Keratinocyte (primary cell): ENCODE data around the gene DDX54. TPM values are rescaled to one million over a fixed set of nuclear protein-coding genes. Genes with fewer than 3 reads are reported as not detected.

ENCODE experiments used
- DNase-seq: peaks from one replicate; pipeline ENCODE4 v3.0.0-alpha.2; 2011; ENCODE audit warnings: low read depth, missing footprints, low spot score
- FAIRE-seq: peaks from 2 replicates; lab custom pipeline; 2011; peaks lifted over from hg19 to GRCh38; lab: Jason Lieb, UNC
- H2AFZ ChIP-seq: 2 replicates; pipeline ENCODE4 v1.6.0; 2012; ENCODE audit warnings: low read length, control low read depth, inconsistent platforms; ENCODE audit not compliant: control insufficient read depth
- H3K27ac ChIP-seq: 2 replicates; pipeline ENCODE4 v1.5.1; 2011; ENCODE audit warnings: low read length; ENCODE audit not compliant: control insufficient read depth, insufficient read depth
- H3K27me3 ChIP-seq: 3 replicates; pipeline ENCODE4 v1.6.0; 2011; ENCODE audit warnings: low read length; ENCODE audit not compliant: control insufficient read depth, insufficient read depth; ENCODE audit errors: extremely low read depth
- H3K36me3 ChIP-seq, 2 experiments: 2 replicates in 1 of 2; 3 replicates in 1 of 2; pipeline ENCODE4 v1.5.1; 2011; ENCODE audit warnings: low read length in 2 of 2, mild to moderate bottlenecking in 1 of 2; ENCODE audit not compliant: control insufficient read depth in 2 of 2, insufficient read depth in 2 of 2; ENCODE audit errors: extremely low read depth in 1 of 2
- H3K4me1 ChIP-seq: 3 replicates; pipeline ENCODE4 v1.5.1; 2011; ENCODE audit warnings: low read length; ENCODE audit not compliant: control insufficient read depth, insufficient read depth; ENCODE audit errors: extremely low read depth
- H3K4me2 ChIP-seq: 3 replicates; pipeline ENCODE4 v1.6.0; 2011; ENCODE audit warnings: low read depth, low read length; ENCODE audit not compliant: control insufficient read depth, insufficient read depth; ENCODE audit errors: extremely low read depth
- H3K4me3 ChIP-seq, 3 experiments: fragments of 200-600 bp in 1 of 3; sonication (generic) in 1 of 3; 2 replicates in 2 of 3; 3 replicates in 1 of 3; pipeline ENCODE4 v1.5.1; 2011 to 2016; ENCODE audit warnings: low read length in 3 of 3, mild to moderate bottlenecking in 3 of 3, control low read depth in 2 of 3, inconsistent platforms in 1 of 3, low read depth in 1 of 3, mixed read lengths in 1 of 3, mixed run types in 1 of 3, moderate library complexity in 1 of 3; ENCODE audit not compliant: control insufficient read depth in 2 of 3, insufficient read depth in 2 of 3; ENCODE audit errors: extremely low read depth in 1 of 3
- H3K79me2 ChIP-seq: 2 replicates; pipeline ENCODE4 v1.6.0; 2012; ENCODE audit warnings: low read length; ENCODE audit not compliant: control insufficient read depth, insufficient read depth
- H3K9ac ChIP-seq: 3 replicates; pipeline ENCODE4 v1.6.0; 2011; ENCODE audit warnings: low read length; ENCODE audit not compliant: control insufficient read depth, insufficient read depth; ENCODE audit errors: extremely low read depth
- H3K9me1 ChIP-seq: 3 replicates; pipeline ENCODE4 v1.6.0; 2011; ENCODE audit warnings: low read length; ENCODE audit not compliant: control insufficient read depth, insufficient read depth; ENCODE audit errors: extremely low read depth
- H3K9me3 ChIP-seq: 2 replicates; pipeline ENCODE4 v1.5.1; 2012; ENCODE audit warnings: low read depth, low read length; ENCODE audit not compliant: control insufficient read depth
- H4K20me1 ChIP-seq: 3 replicates; pipeline ENCODE4 v1.6.0; 2011; ENCODE audit warnings: low read length; ENCODE audit not compliant: control insufficient read depth, insufficient read depth; ENCODE audit errors: extremely low read depth
- CTCF ChIP-seq, 3 experiments: IDR thresholded peaks in 1 of 3; conservative IDR thresholded peaks in 1 of 3; optimal IDR thresholded peaks in 1 of 3; 2 replicates in 2 of 3; 3 replicates in 1 of 3; pipeline versions ENCODE3 to v1.5.1; 2011; ENCODE audit warnings: low read length in 3 of 3, mild to moderate bottlenecking in 3 of 3, moderate library complexity in 2 of 3, control low read depth in 1 of 3, inconsistent platforms in 1 of 3; ENCODE audit not compliant: insufficient read depth in 2 of 3; ENCODE audit errors: extremely low read depth in 1 of 3
- EZH2 ChIP-seq: IDR thresholded peaks from one replicate; pipeline ENCODE4 v1.6.1; 2012; ENCODE audit warnings: inconsistent platforms, mild to moderate bottlenecking, low read length, moderate library complexity
- dilution Hi-C: fragments of 300-500 bp; cut with MboI; formaldehyde crosslinking; loops from one replicate; pipeline ENCODE4 v1.7.0; 2020; ENCODE audit warnings: low sequenced_read_pairs; ENCODE audit not compliant: extremely low pct_ligation_motif_present
- polyA plus RNA-seq, 5 experiments: library from polyadenylated mRNA; depleted of rRNA in 3 of 5; stranded (reverse) in 3 of 5; stranded (forward) in 1 of 5; unstranded in 1 of 5; fragments of >200 nt; gene quantifications; 1 replicate in 1 of 5; 2 replicates in 3 of 5; 3 replicates in 1 of 5; pipeline versions ENCODE4 v1.2.1 to v1.2.3, GENCODE V29; 2011 to 2012; ENCODE audit warnings: missing spikeins in 2 of 5, low read depth in 1 of 5, low replicate concordance in 1 of 5

The DDX54 gene
- polyA plus RNA-seq, 1 donor (not counting 4 experiments of a cell fraction or from before 2014, with no cell fraction given) = 44.6 TPM

GRCh38 chr12:113170926-113171325 is 14.4 kb downstream of the DDX54 start:
- dilution Hi-C loops = loop anchor here (25.0 kb wide), 1 partner anchor 109 kb away; the partner anchor contains the start of gene DTX1
- Histone ChIP-seq H4K20me1 (no peaks in the 10 kb centered on the region), H2AFZ (no peak overlapping the region), H3K27me3 (no peaks in the 10 kb centered on the region), H3K9ac (no peak overlapping the region), H3K27ac (no peak overlapping the region), H3K4me2 (no peak overlapping the region), H3K36me3 (peaks cover 51 to 52% of the 10 kb centered on the region in 2 experiments), H3K4me3 (no peak overlapping the region), H3K4me1 (no peaks in the 10 kb centered on the region), H3K9me3 (no peaks in the 10 kb centered on the region), H3K9me1 (no peaks in the 10 kb centered on the region), H3K79me2 (no peaks in the 10 kb centered on the region)
- no peak for TF ChIP-seq EZH2
- no peak for DNase-seq
- FAIRE-seq = no peak

- Histone ChIP-seq H3K36me3 (peaks cover 52 to 54% of the 10 kb centered on the region in 2 experiments), H4K20me1 (no peaks in the 10 kb centered on the region)
Measured at GRCh38 chr12:113170457-113170856, 14.8 kb downstream of the DDX54 start.

More at GRCh38 chr12:113170457-113170856, 14.8 kb downstream of the DDX54 start:
- dilution Hi-C loops = loop anchor here (25.0 kb wide), 1 partner anchor 108 kb away; the partner anchor contains the start of gene DTX1
- no peak for FAIRE-seq
- H3K4me3 ChIP-seq = no peak overlapping the region
- no peak overlapping the region for H3K9ac ChIP-seq
- H3K9me1 ChIP-seq = no peaks in the 10 kb centered on the region
- H3K27me3 ChIP-seq = no peaks in the 10 kb centered on the region
- H3K27ac ChIP-seq = no peak overlapping the region
- H3K9me3 ChIP-seq = no peaks in the 10 kb centered on the region
- TF ChIP-seq CTCF (optimal IDR thresholded peaks at IDR 0.05 in 1 of 3, IDR thresholded peaks at IDR 0.05 in 1 of 3, conservative IDR thresholded peaks at IDR 0.05 in 1 of 3; ENCODE audit: extremely low read depth in 1 of 3, insufficient read depth in 2 of 3, low read length in 3 of 3) (no peak), EZH2 (no peak)
- H3K79me2 ChIP-seq = no peaks in the 10 kb centered on the region
- no peak for DNase-seq
- H2AFZ ChIP-seq = no peak overlapping the region
- no peaks in the 10 kb centered on the region for H3K4me1 ChIP-seq
- H3K4me2 ChIP-seq = no peak overlapping the region
